HepG2 (cell line): ENCODE results near the gene ZC2HC1B. TPM values are rescaled to one million over a fixed set of nuclear protein-coding genes. Genes with fewer than 3 reads are reported as not detected.
A peak's percentile ranks its signal among the peaks of the same experiment; 100 is the strongest.

ENCODE experiments used
- AHR ChIP-seq: IDR thresholded peaks from 2 replicates; pipeline ENCODE4 v1.6.1; 2018; ENCODE audit warnings: missing genetic modification reagents, missing compliant biosample characterization
- CTCF ChIP-seq: sonication (generic); formaldehyde crosslinking; IDR thresholded peaks from 2 replicates; pipeline ENCODE4 v1.5.0; 2020; ENCODE audit warnings: mild to moderate bottlenecking, missing genetic modification reagents, moderate library complexity
- FOXO4 ChIP-seq: sonication (generic); formaldehyde crosslinking; conservative IDR thresholded peaks from 2 replicates; pipeline ENCODE4 v1.8.1; 2023; ENCODE audit warnings: missing genetic modification reagents
- GABPB1 ChIP-seq: IDR thresholded peaks from 2 replicates; pipeline ENCODE4 v1.6.1; 2016; ENCODE audit warnings: mild to moderate bottlenecking, missing genetic modification reagents, moderate library complexity, missing compliant biosample characterization
- GATAD2A ChIP-seq: IDR thresholded peaks from 2 replicates; pipeline ENCODE4 v1.6.1; 2016
- HIC2 ChIP-seq: sonication (generic); formaldehyde crosslinking; IDR thresholded peaks from 2 replicates; pipeline ENCODE4 v1.9.0; 2022; ENCODE audit warnings: low read depth, missing genetic modification reagents
- HMGXB4 ChIP-seq, 2 experiments: sonication (generic) in 1 of 2; formaldehyde crosslinking in 1 of 2; IDR thresholded peaks; 2 replicates each; pipeline versions ENCODE4 v1.4.0 to v1.6.1; 2018 to 2020; ENCODE audit warnings: missing genetic modification reagents in 2 of 2, borderline replicate concordance in 1 of 2, low read depth in 1 of 2, mild to moderate bottlenecking in 1 of 2, missing biosample characterization in 1 of 2
- MXI1 ChIP-seq: IDR thresholded peaks from 3 replicates; pipeline ENCODE4 v1.6.1; 2012; ENCODE audit warnings: low read depth, low read length, inconsistent platforms, borderline replicate concordance
- POGZ ChIP-seq: sonication (generic); formaldehyde crosslinking; IDR thresholded peaks from 2 replicates; pipeline ENCODE4 v1.4.0; 2020; ENCODE audit warnings: mild to moderate bottlenecking, missing genetic modification reagents
- SMAD3 ChIP-seq: sonication (generic); formaldehyde crosslinking; IDR thresholded peaks from 2 replicates; pipeline ENCODE4 v1.4.0; 2020; ENCODE audit warnings: missing genetic modification reagents
- ZBTB7A ChIP-seq: sonication (generic); formaldehyde crosslinking; IDR thresholded peaks from 2 replicates; pipeline ENCODE4 v1.8.0; 2022; ENCODE audit warnings: mild to moderate bottlenecking, missing genetic modification reagents
- ZNF12 ChIP-seq: sonication (generic); formaldehyde crosslinking; IDR thresholded peaks from 2 replicates; pipeline ENCODE4 v1.5.0; 2020; ENCODE audit warnings: missing genetic modification reagents
- ZNF263 ChIP-seq: sonication (generic); formaldehyde crosslinking; IDR thresholded peaks from 2 replicates; pipeline ENCODE4 v1.4.0; 2020; ENCODE audit warnings: missing genetic modification reagents
- ZNF280B ChIP-seq: sonication (generic); formaldehyde crosslinking; IDR thresholded peaks from 2 replicates; pipeline ENCODE4 v1.5.0; 2020; ENCODE audit warnings: missing genetic modification reagents, mild to moderate bottlenecking, borderline replicate concordance
- ZNF292 ChIP-seq: sonication (generic); formaldehyde crosslinking; IDR thresholded peaks from 2 replicates; pipeline ENCODE4 v1.8.1; 2022; ENCODE audit warnings: mild to moderate bottlenecking, low read depth, missing genetic modification reagents, borderline replicate concordance
- ZNF33B ChIP-seq: sonication (generic); formaldehyde crosslinking; IDR thresholded peaks from 2 replicates; pipeline ENCODE4 v1.5.1; 2020; ENCODE audit warnings: mild to moderate bottlenecking, missing genetic modification reagents
- ZNF557 ChIP-seq: sonication (generic); formaldehyde crosslinking; IDR thresholded peaks from 2 replicates; pipeline ENCODE4 v1.4.0; 2020; ENCODE audit warnings: missing genetic modification reagents
- ZNF784 ChIP-seq: sonication (generic); formaldehyde crosslinking; IDR thresholded peaks from 2 replicates; pipeline ENCODE4 v1.5.1; 2020; ENCODE audit warnings: missing genetic modification reagents, mild to moderate bottlenecking, borderline replicate concordance
- polyA plus RNA-seq, 8 experiments: library from polyadenylated mRNA; depleted of rRNA in 3 of 8; stranded (reverse) in 7 of 8; unstranded in 1 of 8; fragments of >200 nt; fragmentation: Illumina TruSeq in 4 of 8; extraction: Trizol in 4 of 8; gene quantifications; 2 replicates each; pipeline versions ENCODE4 v1.2.1 to v1.2.3, GENCODE V29; 2011 to 2016; ENCODE audit warnings: low read depth in 4 of 8, missing spikeins in 1 of 8, mixed read lengths in 1 of 8; ENCODE audit not compliant: insufficient read depth in 1 of 8
- total RNA-seq, 5 experiments: library from RNA; depleted of rRNA; stranded (reverse); fragments of >200 nt; fragmentation: Illumina TruSeq; extraction: Trizol; gene quantifications; 2 replicates each; pipeline ENCODE4 v1.2.3, GENCODE V29; 2016; ENCODE audit warnings: low read depth in 1 of 5

The ZC2HC1B gene
- total and polyA plus RNA-seq, 2 of the 13 experiments (the other 11 are each of a cell fraction or from before 2014, with no cell fraction given): not detected

- TF ChIP-seq FOXO4 (0 out of 2 replicates have a peak, but pooled peaks have one; percentile 63), ZBTB7A (CRISPR knock-in tag) (no peak), POGZ (peak; percentile 53; the same call in 1 of the 2 replicates), GATAD2A (CRISPR knock-in tag) (peak; percentile 58), ZNF292 (no peak), MXI1 (0 out of 3 replicates have a peak, but pooled peaks have one; percentile 40), ZNF280B (CRISPR knock-in tag) (peak; percentile 58; the same call in 1 of the 2 replicates), ZNF33B (CRISPR knock-in tag) (0 out of 2 replicates have a peak, but pooled peaks have one; percentile 22), ZNF557 (CRISPR knock-in tag) (no peak), ZNF12 (no peak), ZNF784 (CRISPR knock-in tag) (no peak), CTCF (CRISPR knock-in tag) (peak; percentile 91), HMGXB4 (CRISPR knock-in tag; IDR thresholded peaks at IDR 0.05; ENCODE audit: borderline replicate concordance in 1 of 2, low read depth in 1 of 2) (peak; percentile 59 to 81; a peak in 2 of 4 replicates), AHR (CRISPR knock-in tag) (peak; percentile 66; the same call in 1 of the 2 replicates), ZNF263 (CRISPR knock-in tag) (peak; percentile 90), HIC2 (CRISPR knock-in tag) (peak; percentile 29; the same call in 1 of the 2 replicates), GABPB1 (CRISPR knock-in tag) (peak; percentile 72), SMAD3 (CRISPR knock-in tag) (0 out of 2 replicates have a peak, but pooled peaks have one; percentile 32)
Measured at GRCh38 chr6:143941852-143942627, 77.8 kb downstream of the ZC2HC1B start (continued).
